Neural progenitor cell (in vitro differentiated cells): ENCODE data around the gene YIF1B.

Source experiments
- CTCF ChIP-seq: fragments of 200-600 bp; sonication (generic); IDR thresholded peaks from 2 replicates; pipeline ENCODE4 v1.5.1; 2017; ENCODE audit warnings: antibody characterized with exemption, mild to moderate bottlenecking
- EZH2 ChIP-seq: fragments of 200-600 bp; sonication (generic); IDR thresholded peaks from 2 replicates; pipeline ENCODE4 v1.6.1; 2017; ENCODE audit warnings: antibody characterized with exemption, mild to moderate bottlenecking, moderate library complexity
- EZH2phosphoT487 ChIP-seq: fragments of 200-600 bp; sonication (generic); IDR thresholded peaks from 2 replicates; pipeline ENCODE4 v1.6.1; 2017; ENCODE audit warnings: antibody characterized with exemption

GRCh38 chr19:38273499-38273898 is 42.2 kb downstream of the YIF1B start:
- TF ChIP-seq EZH2: no peak
- no peak for TF ChIP-seq CTCF
- TF ChIP-seq EZH2phosphoT487: no peak
